HPDE6-E6E7 (cell line): ENCODE data around the gene OSBPL7.

ENCODE experiments used
- DNase-seq: peaks from one replicate; pipeline ENCODE4 v3.0.0; 2011; ENCODE audit warnings: missing footprints; ENCODE audit errors: extremely low spot score

The OSBPL7 gene

DNA sequence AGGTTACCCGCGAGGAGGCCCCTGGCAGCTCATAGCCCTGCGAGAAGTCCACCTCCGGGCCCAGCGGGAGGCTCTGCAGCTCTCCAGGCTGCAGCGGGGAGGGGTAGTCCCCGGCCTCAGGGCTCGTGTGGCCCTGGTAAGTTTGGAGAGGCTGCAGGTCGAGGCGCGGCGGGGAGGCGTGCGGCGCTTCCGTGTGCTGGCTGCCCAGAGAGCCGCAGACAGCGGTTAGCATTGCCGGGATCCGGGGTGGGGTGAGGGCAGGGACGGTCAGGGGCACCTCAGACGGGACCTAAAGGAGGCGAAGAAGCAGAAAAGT, 26.6 kb upstream of the OSBPL7 start:
- no peak for DNase-seq

GRCh38 chr17:47847341-47848197, 26.0 kb upstream of the OSBPL7 start:
- DNase-seq, result no peak

DNA sequence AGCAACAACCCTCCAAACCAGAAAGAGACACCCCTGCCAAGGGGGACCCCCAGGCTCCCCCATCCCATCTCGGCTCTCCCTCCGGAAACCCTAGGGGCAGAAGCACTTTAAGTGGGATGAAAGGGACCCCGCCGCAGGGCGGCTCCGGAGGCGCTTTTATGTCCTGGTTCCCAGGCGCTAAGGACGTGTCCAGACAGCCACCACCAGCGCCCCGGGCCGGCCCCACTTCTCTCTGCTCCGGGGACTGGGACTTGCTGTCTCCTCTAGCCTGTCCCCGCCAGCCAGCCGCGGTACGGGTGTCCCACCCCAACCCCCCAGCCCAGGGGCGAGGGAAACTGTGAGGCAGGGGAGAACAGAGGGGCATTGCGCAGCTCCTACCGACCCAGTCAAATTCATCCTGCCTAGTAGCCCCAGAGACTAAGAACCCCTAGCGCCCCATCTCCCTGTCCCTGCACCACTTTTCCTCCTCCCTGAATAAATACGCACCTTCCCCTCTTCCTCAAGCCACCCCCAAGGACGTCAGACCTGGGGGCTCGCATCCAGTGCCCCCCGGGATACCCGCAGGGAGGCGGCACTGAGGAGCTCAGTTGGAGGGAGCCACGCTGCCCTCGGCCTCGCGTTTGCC, 25.2 kb upstream of the OSBPL7 start:
- no peak for DNase-seq

- DNase-seq, result no peak
Measured at GRCh38 chr17:47845716-47846075, 24.1 kb upstream of the OSBPL7 start.

GRCh38 chr17:47844814-47845715, 23.5 kb upstream of the OSBPL7 start:
- DNase-seq, result peak; percentile 28

DNA sequence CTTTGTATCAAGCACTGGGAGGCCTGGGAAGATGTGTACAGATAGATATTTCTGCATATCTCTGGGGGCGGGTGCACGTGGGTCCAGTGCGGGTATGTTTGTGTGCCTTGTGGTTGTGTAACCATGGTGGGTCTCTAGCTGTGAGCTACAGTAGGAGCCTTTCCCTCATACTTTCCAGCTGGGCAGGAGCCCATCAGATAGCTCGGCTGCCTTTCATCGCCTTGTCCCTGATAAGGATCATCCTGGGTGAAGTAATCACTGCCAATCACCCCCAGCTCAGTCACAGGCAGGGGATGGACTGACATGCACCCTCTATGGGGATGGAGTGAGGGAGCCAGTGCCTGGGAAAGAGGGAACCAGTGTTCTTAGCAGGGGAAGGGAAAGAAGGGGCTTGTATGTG, 22.6 kb upstream of the OSBPL7 start:
- DNase-seq, result no peak

DNA sequence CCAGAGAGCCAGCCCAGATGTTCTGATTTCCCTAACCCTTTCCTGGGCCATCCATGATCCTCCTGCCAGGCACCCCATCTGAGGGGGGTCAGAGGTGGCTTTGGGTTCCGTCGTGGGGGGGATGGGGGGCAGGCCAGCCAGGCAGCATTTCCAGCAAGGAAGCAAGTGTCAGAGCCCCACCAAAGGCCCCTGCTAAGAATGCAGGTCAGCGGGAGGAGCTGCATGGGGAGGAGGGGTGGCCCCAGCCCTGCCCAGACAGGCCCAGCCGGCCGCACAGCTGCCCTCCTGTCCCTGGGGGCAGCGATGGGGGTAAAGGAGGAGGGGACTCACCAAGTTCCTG, 21.8 kb upstream of the OSBPL7 start:
- DNase-seq, result no peak

- DNase-seq, result no peak
Measured at GRCh38 chr17:47841488-47842291, 20.1 kb upstream of the OSBPL7 start.

GRCh38 chr17:47840742-47841487, 19.3 kb upstream of the OSBPL7 start, which contains the start of gene SCRN2:
TSS of gene SCRN2 (minus strand) at chr17:47841273. CDS start at chr17:47840843, 430 bp downstream.
- DNase-seq, result peak; percentile 89

GRCh38 chr17:47840001-47840741, 18.6 kb upstream of the OSBPL7 start:
- DNase-seq, result no peak

- no peak for DNase-seq
Measured at GRCh38 chr17:47839071-47839470, 17.5 kb upstream of the OSBPL7 start.

- no peak for DNase-seq
Measured at GRCh38 chr17:47838636-47839035, 17.0 kb upstream of the OSBPL7 start.

DNA sequence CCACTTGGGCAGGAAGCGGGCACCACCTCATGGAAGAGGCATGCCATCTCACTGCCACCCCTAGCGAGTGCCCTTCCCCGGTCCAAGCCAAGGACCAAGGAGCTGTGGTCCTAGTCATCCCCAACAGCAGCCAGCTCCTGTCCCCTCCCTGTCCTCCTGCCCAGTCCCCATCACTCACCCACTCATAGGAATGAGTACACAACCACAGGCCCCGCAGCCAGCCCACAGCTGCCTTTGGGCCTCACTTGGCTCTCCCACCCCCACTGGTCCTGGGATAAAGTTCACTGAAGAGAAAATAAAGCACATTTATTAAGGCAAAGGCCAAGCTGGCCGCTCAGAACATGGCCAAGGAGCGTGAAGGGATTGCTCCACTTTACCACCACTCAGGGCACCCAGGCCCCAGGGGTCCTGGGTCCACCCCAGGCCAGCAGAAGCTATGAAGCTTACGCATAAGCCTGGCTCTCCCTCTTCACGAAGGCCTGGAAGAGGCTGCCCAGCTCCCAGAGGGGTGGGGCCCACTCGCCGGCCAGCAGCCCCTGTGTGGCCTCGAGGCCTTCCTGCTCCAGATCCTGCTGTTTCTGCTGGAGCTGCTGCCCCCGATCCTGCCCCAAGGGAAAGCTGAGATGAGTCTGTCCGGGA, 15.9 kb upstream of the OSBPL7 start:
- no peak for DNase-seq

- DNase-seq, result no peak
Measured at GRCh38 chr17:47836601-47837000, 15.0 kb upstream of the OSBPL7 start.

DNA sequence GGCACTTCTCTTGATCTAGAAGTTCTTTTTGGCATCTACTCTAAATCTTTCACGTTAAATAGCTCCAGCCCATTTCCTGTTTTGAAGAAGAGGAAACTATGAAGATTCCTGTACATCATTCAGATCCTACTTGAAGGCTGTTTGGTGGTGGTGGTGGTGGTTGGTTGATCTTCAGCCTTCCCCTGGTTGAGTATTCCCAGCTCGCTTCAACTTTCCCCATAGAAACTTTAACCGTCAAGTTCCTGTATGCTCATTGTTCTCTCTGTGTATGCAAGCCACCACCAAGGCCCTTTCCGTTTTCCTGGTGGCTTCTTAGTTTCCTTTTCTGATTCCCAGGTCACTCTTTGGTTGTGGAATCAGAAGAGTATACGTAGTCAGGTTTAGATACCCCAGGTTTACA, 13.2 kb upstream of the OSBPL7 start:
- no peak for DNase-seq

DNA sequence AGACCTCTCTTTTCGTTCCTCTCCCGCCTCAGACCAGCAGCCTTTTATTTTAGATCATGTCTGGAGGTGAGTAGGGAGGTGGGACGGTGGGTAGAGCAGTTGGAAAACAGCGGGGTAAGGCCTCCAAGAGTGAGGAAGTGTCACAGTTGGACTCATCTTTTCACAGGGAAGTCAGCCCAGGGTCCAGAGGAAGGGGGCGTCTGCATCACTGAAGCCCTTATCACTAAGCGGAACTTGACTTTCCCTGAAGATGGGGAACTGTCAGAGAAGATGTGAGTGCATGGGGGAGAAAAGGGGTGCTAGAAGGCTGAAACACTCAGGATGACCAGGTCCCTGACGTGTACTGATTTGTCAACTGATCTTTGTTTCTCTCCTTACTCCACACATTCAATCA, 10.3 kb upstream of the OSBPL7 start:
- no peak for DNase-seq

DNA sequence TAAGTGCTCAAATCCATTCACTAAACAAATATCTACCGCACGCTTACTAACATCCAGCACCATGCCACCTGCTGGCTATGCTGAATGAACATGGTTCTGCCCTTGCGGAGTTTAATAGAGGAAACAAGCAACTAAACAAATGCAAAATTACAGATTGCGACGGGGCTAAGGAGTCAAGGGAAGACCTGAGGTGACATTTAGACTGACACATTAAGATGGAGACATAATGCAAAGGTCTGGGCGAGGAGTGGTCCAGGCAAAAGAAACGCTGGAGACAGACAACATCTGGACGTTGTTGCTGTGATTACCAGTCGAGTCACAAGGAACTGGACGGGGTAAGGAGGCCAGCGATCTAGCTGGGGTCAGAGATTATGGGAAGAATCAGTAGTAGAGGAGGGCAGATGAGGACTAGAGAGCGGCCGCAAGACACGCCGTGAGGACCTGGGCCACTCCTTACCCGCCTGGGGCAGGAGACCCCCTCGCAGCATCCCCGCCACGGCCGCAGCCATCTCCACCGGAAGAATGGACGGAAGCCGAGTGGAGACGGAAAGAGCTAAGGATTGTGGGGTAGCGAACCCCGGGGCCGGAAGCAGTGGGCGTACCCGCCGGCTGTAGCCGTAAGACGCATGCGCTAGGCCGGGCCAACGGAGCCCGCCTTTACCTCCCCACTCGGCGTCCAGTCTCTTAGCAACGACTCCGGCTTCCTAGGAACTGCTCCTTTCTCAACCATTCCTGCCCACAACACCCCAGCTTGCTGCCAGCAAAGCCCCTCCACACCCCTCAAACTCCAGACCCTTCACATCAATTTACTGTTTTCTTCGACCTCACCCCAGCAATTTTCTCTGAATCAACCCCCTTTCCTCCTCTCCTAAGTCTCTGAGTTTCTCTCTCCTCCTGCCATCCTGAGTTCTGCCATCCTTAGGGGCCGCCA, 9.7 kb upstream of the OSBPL7 start, which contains the start of the genes LRRC46 and MRPL10:
Gene LRRC46 (plus strand): TSS at position 668 of the 931 bp plus-strand sequence. CDS start 320 bp downstream, outside the sequence.
Gene MRPL10 (minus strand): TSS at position 539 of the 931 bp plus-strand sequence. CDS start 30 bp downstream, at position 509.
- DNase-seq, result peak; percentile 97

GRCh38 chr17:47830396-47831002, 8.9 kb upstream of the OSBPL7 start:
- DNase-seq, result no peak
